OCI-M2 (cell line): ENCODE measurements around the gene HLA-F.
A peak's percentile ranks its signal among the peaks of the same experiment; 100 is the strongest.

Experiments
- DNase-seq: peaks from one replicate; lab custom pipeline; 2025; ENCODE audit not compliant: unreplicated experiment; lab: John Stamatoyannopoulos, UW

The HLA-F gene

GRCh38 chr6:29742127-29742526 lies 18.9 kb downstream of the HLA-F start:
- DNase-seq = no peak

GRCh38 chr6:29743025-29743424 lies 19.8 kb downstream of the HLA-F start:
- no peak for DNase-seq

- DNase-seq = no peak
Observed at GRCh38 chr6:29743568-29743967, 20.3 kb downstream of the HLA-F start.

GRCh38 chr6:29744131-29744530 lies 20.9 kb downstream of the HLA-F start:
- no peak for DNase-seq

GRCh38 chr6:29744621-29745020 lies 21.4 kb downstream of the HLA-F start:
- no peak for DNase-seq

- DNase-seq = no peak
Observed at GRCh38 chr6:29745386-29745785, 22.2 kb downstream of the HLA-F start.

GRCh38 chr6:29745855-29746449 lies 22.7 kb downstream of the HLA-F start:
- DNase-seq = no peak

GRCh38 chr6:29746846-29747687 lies 23.8 kb downstream of the HLA-F start:
- DNase-seq = no peak

- DNase-seq = no peak
Observed at GRCh38 chr6:29747688-29748250, 24.5 kb downstream of the HLA-F start.

- peak; percentile 57 for DNase-seq
Observed at GRCh38 chr6:29748391-29749307, 25.4 kb downstream of the HLA-F start.

GRCh38 chr6:29749308-29749662 lies 26.1 kb downstream of the HLA-F start:
- no peak for DNase-seq

- no peak for DNase-seq
Observed at GRCh38 chr6:29749668-29750067, 26.4 kb downstream of the HLA-F start.

- no peak for DNase-seq
Observed at GRCh38 chr6:29750709-29751108, 27.5 kb downstream of the HLA-F start.

- no peak for DNase-seq
Observed at GRCh38 chr6:29751480-29751879, 28.2 kb downstream of the HLA-F start.

- peak; percentile 82 for DNase-seq
Observed at GRCh38 chr6:29752451-29753308, 29.4 kb downstream of the HLA-F start.

- no peak for DNase-seq
Observed at GRCh38 chr6:29753309-29753644, 30.0 kb downstream of the HLA-F start.

GRCh38 chr6:29755295-29755871 lies 32.1 kb downstream of the HLA-F start:
- DNase-seq = no peak

- DNase-seq = no peak
Observed at GRCh38 chr6:29757282-29757681, 34.0 kb downstream of the HLA-F start.

- no peak for DNase-seq
Observed at GRCh38 chr6:29757701-29758293, 34.6 kb downstream of the HLA-F start.

GRCh38 chr6:29758761-29759160 lies 35.5 kb downstream of the HLA-F start:
- DNase-seq = no peak
